ENCODE measurements around the gene BGN.

- TF ChIP-seq POLR2A (IDR thresholded peaks at IDR 0.05; ENCODE audit: extremely low read depth, insufficient read length) = no peak
- no peak for TF ChIP-seq CTCF (IDR thresholded peaks at IDR 0.05; ENCODE audit: low read depth, low read length)
- TF ChIP-seq MYC (IDR thresholded peaks at IDR 0.05; ENCODE audit: low read depth, low read length) = no peak
Observed at GRCh38 chrX:153510383-153510782, 15.6 kb downstream of the BGN start.
